Measurements from ENCODE around the gene SLAMF9. TPM values are rescaled to one million over a fixed set of nuclear protein-coding genes. Genes with fewer than 3 reads are reported as not detected.

The SLAMF9 gene
- total RNA-seq, 4 donors from 2014 or later: not detected

DNA sequence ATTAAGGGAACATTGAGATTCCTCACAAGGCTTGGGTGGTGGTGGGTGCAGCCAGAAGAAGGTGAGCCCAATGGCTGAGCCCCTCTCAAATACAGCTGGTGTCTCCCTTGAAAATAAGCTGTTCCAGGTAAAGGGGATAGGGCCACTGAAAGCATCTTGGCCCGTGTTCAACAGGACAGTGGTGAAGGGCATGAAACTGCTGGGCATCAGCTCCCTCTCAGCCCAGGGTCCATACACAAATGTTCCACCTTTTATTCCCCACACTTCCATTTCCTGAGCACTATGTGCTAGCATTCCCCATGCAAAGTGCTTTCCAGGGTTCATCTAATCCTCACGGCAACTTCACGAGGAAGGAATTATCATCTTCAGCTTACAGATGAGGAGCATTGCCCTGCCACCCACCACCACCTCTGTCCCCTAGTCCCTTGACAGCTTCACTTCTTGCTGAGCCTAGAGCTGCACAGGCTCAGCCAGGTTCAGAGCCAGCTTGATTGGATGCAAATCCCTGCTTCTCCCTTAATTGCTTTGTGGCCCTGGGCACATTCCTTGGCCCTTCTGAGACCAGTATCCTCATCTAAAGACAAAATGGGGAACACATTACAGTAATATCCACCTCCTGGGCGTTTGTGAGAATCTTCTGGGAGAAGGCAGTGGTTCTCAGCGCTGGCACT, 38.3 kb downstream of the SLAMF9 start:
- Histone ChIP-seq H3K4me3 (no peak overlapping the region), H3K27ac (no peak overlapping the region), H3K9me3 (no peaks in the 10 kb centered on the region), H3K27me3 (no peaks in the 10 kb centered on the region), H3K4me1 (peaks cover 91% of the 10 kb centered on the region), H3K36me3 (peaks cover 33% of the 10 kb centered on the region)
- WGBS: 26% methylated on average over 5 of the region's 5 CpGs
- no peak for DNase-seq (ENCODE audit: low spot score in 2 of 2)
- TF ChIP-seq EP300 (IDR thresholded peaks at IDR 0.05): no peak
- TF ChIP-seq POLR2AphosphoS5 (IDR thresholded peaks at IDR 0.05): no peak
- TF ChIP-seq POLR2A (IDR thresholded peaks at IDR 0.05): no peak
- TF ChIP-seq, protein P1, sequence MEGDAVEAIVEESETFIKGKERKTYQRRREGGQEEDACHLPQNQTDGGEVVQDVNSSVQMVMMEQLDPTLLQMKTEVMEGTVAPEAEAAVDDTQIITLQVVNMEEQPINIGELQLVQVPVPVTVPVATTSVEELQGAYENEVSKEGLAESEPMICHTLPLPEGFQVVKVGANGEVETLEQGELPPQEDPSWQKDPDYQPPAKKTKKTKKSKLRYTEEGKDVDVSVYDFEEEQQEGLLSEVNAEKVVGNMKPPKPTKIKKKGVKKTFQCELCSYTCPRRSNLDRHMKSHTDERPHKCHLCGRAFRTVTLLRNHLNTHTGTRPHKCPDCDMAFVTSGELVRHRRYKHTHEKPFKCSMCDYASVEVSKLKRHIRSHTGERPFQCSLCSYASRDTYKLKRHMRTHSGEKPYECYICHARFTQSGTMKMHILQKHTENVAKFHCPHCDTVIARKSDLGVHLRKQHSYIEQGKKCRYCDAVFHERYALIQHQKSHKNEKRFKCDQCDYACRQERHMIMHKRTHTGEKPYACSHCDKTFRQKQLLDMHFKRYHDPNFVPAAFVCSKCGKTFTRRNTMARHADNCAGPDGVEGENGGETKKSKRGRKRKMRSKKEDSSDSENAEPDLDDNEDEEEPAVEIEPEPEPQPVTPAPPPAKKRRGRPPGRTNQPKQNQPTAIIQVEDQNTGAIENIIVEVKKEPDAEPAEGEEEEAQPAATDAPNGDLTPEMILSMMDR (IDR thresholded peaks at IDR 0.05): no peak

DNA sequence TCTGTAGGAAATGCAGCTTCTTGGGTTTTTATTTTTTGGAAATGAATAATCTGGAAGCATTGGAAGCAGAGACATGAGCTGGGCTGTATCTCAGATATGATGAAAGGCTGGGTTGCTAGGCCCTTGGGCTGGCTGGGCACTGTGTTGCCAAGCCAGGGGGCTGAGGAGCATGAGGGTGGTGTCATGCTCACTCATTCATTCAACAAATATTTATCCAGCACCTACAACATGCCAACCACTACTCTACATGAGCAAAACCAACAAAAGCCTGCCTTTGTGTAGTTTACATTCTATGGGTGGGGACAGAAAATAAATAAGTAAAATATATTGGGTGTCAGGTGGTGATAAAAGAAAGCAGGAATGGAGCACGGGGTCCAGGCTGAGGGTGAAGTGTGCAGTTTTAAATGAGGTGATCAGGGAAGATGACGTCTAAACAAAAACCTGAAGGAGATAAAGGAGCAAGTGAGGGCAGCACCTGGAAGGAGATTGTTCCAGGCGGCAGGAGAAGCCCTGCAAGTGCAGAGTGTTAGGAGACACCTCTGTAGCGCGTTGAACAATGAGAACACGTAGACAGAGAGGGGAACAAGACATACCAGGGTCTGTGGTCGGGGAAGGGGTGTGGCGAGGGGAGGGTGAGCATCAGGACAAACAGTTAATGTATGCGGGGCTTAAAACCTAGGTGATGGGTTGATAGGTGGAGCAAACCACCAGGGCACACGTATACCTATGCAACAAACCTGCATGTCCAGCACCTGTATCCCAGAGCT, 39.6 kb downstream of the SLAMF9 start:
- 66% methylated on average over 10 of the region's 10 CpGs for WGBS
- Histone ChIP-seq H3K4me3 (no peak overlapping the region), H3K36me3 (peaks cover 20% of the 10 kb centered on the region), H3K27me3 (no peaks in the 10 kb centered on the region), H3K4me1 (peaks cover 87% of the 10 kb centered on the region), H3K9me3 (no peaks in the 10 kb centered on the region), H3K27ac (peak overlapping the region; percentile 53)
- no peak for DNase-seq (ENCODE audit: low spot score in 2 of 2)
- TF ChIP-seq, protein P1 (IDR thresholded peaks at IDR 0.05): no peak
- TF ChIP-seq POLR2A (IDR thresholded peaks at IDR 0.05) (no peak), POLR2AphosphoS5 (IDR thresholded peaks at IDR 0.05) (no peak), EP300 (IDR thresholded peaks at IDR 0.05) (no peak)

DNA sequence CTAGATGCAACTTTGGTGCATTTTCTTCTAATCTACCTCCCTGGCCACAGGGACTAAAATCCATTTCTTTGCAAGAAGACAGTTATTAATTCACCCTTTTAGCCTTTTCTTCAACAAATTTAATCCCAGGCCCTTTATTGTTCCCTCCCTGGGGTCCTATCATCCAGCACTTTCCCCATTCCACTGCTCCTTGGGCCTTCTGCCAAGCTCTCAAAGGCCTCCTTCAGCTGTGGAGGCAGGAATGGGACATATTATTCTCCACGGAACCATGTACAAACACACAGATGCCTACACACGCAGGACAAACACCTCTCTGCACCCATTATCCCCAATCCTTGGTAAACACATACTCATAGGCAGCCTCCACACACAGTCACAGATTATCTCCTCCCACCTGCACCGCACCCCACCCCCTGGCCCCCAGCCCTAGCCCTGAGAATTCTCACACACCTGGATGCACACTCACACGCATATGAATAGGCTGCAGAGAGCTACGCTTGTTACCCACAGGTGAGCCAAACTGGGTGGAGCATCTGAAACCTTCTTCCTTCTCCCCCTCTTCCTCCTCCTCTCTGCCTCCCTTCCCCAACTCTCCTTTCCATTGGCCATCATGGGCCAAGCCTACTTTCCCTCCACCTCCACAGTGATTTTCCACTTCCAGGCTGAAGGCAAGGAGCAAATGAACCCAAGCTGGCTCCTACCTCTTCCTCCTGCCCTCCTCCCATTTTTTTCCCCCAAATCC, 40.4 kb downstream of the SLAMF9 start:
- Histone ChIP-seq H3K4me3 (no peak overlapping the region), H3K4me1 (peaks cover 81% of the 10 kb centered on the region), H3K9me3 (no peaks in the 10 kb centered on the region), H3K27ac (peak overlapping the region; percentile 53), H3K36me3 (peaks cover 12% of the 10 kb centered on the region), H3K27me3 (no peaks in the 10 kb centered on the region)
- TF ChIP-seq EP300 (IDR thresholded peaks at IDR 0.05) (no peak), POLR2AphosphoS5 (IDR thresholded peaks at IDR 0.05) (no peak), POLR2A (IDR thresholded peaks at IDR 0.05) (no peak)
- TF ChIP-seq, protein P1 (IDR thresholded peaks at IDR 0.05): no peak
- no peak for DNase-seq (ENCODE audit: low spot score in 2 of 2)
- WGBS: 49% methylated on average over 5 of the region's 5 CpGs

DNA sequence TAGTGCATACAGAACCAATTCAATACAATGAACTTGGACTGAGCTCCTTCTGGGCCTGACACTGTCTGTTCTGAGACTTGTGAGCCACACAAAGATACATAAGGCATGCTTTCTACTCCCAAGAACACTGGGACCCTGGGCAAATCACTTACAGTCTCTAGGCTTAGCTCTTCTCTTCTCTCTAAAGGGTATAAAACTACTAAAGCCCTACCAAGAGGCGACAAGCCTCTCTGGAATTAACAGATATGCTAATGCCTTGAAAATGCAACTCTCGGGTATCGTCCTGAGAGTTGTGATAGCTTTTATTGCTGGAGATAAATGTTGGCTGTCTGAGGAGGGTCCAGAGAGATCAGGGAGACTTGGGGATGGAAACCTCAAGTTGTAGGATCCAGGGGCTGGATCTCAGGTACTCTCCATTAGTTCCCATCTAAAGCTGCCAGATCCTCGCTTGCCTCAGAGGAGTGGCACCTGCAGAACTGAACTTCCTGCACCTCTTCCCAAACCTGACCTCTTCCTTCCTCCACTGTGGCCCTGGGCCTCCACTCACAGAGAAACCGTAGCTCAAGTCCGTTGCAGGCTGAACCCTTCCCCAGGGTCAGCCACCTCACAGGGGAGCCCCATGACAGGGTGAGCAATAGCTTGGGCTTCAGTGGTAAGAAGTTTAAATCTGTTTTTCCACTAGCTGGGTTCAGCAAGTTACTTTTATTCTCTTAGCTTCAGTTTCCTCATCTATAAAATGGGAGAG, 42.5 kb downstream of the SLAMF9 start:
- peaks cover 59% of the 10 kb centered on the region for H3K4me1 ChIP-seq
- DNase-seq (ENCODE audit: low spot score in 2 of 2): no peak
- no peak for TF ChIP-seq POLR2AphosphoS5 (IDR thresholded peaks at IDR 0.05)
- no peak for TF ChIP-seq EP300 (IDR thresholded peaks at IDR 0.05)
- TF ChIP-seq, protein P1 (IDR thresholded peaks at IDR 0.05): no peak
- TF ChIP-seq POLR2A (IDR thresholded peaks at IDR 0.05): no peak
- 84% methylated on average over 6 of the region's 6 CpGs for WGBS
- no peak overlapping the region for H3K4me3 ChIP-seq
- no peak overlapping the region for H3K27ac ChIP-seq
- H3K9me3 ChIP-seq: no peaks in the 10 kb centered on the region
- H3K36me3 ChIP-seq: no peaks in the 10 kb centered on the region
- no peaks in the 10 kb centered on the region for H3K27me3 ChIP-seq

Data from suprapubic skin (tissue), 4 donors.